GM19467 (cell line): ENCODE data around the gene SLC8A1.
A peak's percentile ranks its signal among the peaks of the same experiment; 100 is the strongest.

Experiments
- ATAC-seq: cut with Tn5 transposase; IDR thresholded peaks from one replicate; pipeline ENCODE4 v1.9.1; 2021; ENCODE audit warnings: mild to moderate bottlenecking, moderate library complexity; ENCODE audit not compliant: unreplicated experiment

SLC8A1 gene

GRCh38 chr2:40248294-40248693 is 203.6 kb downstream of the SLC8A1 start:
- no peak for ATAC-seq

- peak; percentile 55 for ATAC-seq
Observed at GRCh38 chr2:40244675-40245074, 207.2 kb downstream of the SLC8A1 start.

- no peak for ATAC-seq
Observed at GRCh38 chr2:40244251-40244650, 207.6 kb downstream of the SLC8A1 start.

GRCh38 chr2:40243581-40244187 is 208.2 kb downstream of the SLC8A1 start:
- no peak for ATAC-seq

GRCh38 chr2:40242315-40242714 is 209.6 kb downstream of the SLC8A1 start:
- no peak for ATAC-seq

- ATAC-seq: no peak
Observed at GRCh38 chr2:40240070-40240469, 211.8 kb downstream of the SLC8A1 start.

- no peak for ATAC-seq
Observed at GRCh38 chr2:40230707-40231432, 221.0 kb downstream of the SLC8A1 start.

GRCh38 chr2:40230186-40230585 is 221.7 kb downstream of the SLC8A1 start:
- no peak for ATAC-seq

- ATAC-seq: no peak
Observed at GRCh38 chr2:40228310-40228709, 223.6 kb downstream of the SLC8A1 start.

GRCh38 chr2:40227210-40227609 is 224.7 kb downstream of the SLC8A1 start:
- no peak for ATAC-seq

- ATAC-seq: no peak
Observed at GRCh38 chr2:40226637-40227036, 225.3 kb downstream of the SLC8A1 start.

GRCh38 chr2:40225670-40226210 is 226.2 kb downstream of the SLC8A1 start:
- ATAC-seq: no peak

GRCh38 chr2:40224318-40224717 is 227.6 kb downstream of the SLC8A1 start:
- no peak for ATAC-seq

- no peak for ATAC-seq
Observed at GRCh38 chr2:40220177-40220925, 231.5 kb downstream of the SLC8A1 start.

GRCh38 chr2:40219141-40219540 is 232.7 kb downstream of the SLC8A1 start:
- ATAC-seq: no peak

- no peak for ATAC-seq
Observed at GRCh38 chr2:40218679-40219078, 233.2 kb downstream of the SLC8A1 start.

- no peak for ATAC-seq
Observed at GRCh38 chr2:40213619-40214018, 238.3 kb downstream of the SLC8A1 start.

- no peak for ATAC-seq
Observed at GRCh38 chr2:40213071-40213470, 238.8 kb downstream of the SLC8A1 start.

GRCh38 chr2:40210968-40211353 is 240.9 kb downstream of the SLC8A1 start:
- ATAC-seq: no peak

- no peak for ATAC-seq
Observed at GRCh38 chr2:40210344-40210967, 241.4 kb downstream of the SLC8A1 start.

- no peak for ATAC-seq
Observed at GRCh38 chr2:40209761-40210160, 242.1 kb downstream of the SLC8A1 start.
